Endometrium (tissue), 2 donors: Measurements from ENCODE around the gene POTED.
"Not testable (repeated sequence)": the region's sequence is repeated elsewhere in the genome, so short reads cannot be mapped to it uniquely, and the experiment has no call there.

ENCODE experiments used
- FAIRE-seq: peaks from 2 replicates; lab custom pipeline; 2012; peaks lifted over from hg19 to GRCh38; lab: Jason Lieb, UNC
- donor health status: control.
- donor health status: control.

Gene POTED

GRCh38 chr21:13609477-13609876 is at the start of gene POTED:
Gene POTED (plus strand): TSS chr21:13609777. CDS start chr21:13610229, 452 bp downstream.
- FAIRE-seq, result not testable (repeated sequence)

GRCh38 chr21:13650101-13650500 is 40.5 kb downstream of the POTED start:
- FAIRE-seq, result not testable (repeated sequence)

GRCh38 chr21:13651746-13652145 is 42.2 kb downstream of the POTED start:
- not testable (repeated sequence) for FAIRE-seq
